Measurements from ENCODE around the gene DIDO1. TPM values are rescaled to one million over a fixed set of nuclear protein-coding genes. Genes with fewer than 3 reads are reported as not detected.
A peak's percentile ranks its signal among the peaks of the same experiment; 100 is the strongest.

The DIDO1 gene
- total RNA-seq, 1 experiment from 2014 or later = 77.1 TPM

GRCh38 chr20:62956387-62957135 is 30.3 kb upstream of the DIDO1 start:
- intact Hi-C loops (cut with micrococcal nuclease; ENCODE audit: unreplicated experiment) = no loop called here
- H3K4me1 Mint-ChIP-seq (ENCODE audit: low read depth, unreplicated experiment) = peaks cover 8% of the 10 kb centered on the region
- no peaks in the 10 kb centered on the region for H3K27me3 Mint-ChIP-seq (ENCODE audit: unreplicated experiment)
- H3K36me3 Mint-ChIP-seq (ENCODE audit: insufficient read depth, unreplicated experiment) = peaks cover 30% of the 10 kb centered on the region
- H3K4me3 Mint-ChIP-seq (ENCODE audit: low read depth, unreplicated experiment) = no peak overlapping the region
- BruUV-seq (replicated peaks) = no TSS peak
- no peak for DNase-seq
- H3K9me3 Mint-ChIP-seq (ENCODE audit: low read depth, unreplicated experiment) = no peaks in the 10 kb centered on the region
- TF ChIP-seq, protein P1, sequence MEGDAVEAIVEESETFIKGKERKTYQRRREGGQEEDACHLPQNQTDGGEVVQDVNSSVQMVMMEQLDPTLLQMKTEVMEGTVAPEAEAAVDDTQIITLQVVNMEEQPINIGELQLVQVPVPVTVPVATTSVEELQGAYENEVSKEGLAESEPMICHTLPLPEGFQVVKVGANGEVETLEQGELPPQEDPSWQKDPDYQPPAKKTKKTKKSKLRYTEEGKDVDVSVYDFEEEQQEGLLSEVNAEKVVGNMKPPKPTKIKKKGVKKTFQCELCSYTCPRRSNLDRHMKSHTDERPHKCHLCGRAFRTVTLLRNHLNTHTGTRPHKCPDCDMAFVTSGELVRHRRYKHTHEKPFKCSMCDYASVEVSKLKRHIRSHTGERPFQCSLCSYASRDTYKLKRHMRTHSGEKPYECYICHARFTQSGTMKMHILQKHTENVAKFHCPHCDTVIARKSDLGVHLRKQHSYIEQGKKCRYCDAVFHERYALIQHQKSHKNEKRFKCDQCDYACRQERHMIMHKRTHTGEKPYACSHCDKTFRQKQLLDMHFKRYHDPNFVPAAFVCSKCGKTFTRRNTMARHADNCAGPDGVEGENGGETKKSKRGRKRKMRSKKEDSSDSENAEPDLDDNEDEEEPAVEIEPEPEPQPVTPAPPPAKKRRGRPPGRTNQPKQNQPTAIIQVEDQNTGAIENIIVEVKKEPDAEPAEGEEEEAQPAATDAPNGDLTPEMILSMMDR (IDR thresholded peaks at IDR 0.05; ENCODE audit: unreplicated experiment) = no peak
- CTCF ChIA-PET = interaction anchor here (0.6 to 2.2 kb wide), 2 partner anchors 16 to 369 kb away, joined by 3 to 10 read pairs; no protein-coding TSS in a partner anchor
- no peak overlapping the region for H3K27ac Mint-ChIP-seq (ENCODE audit: unreplicated experiment)

- CTCF ChIA-PET = interaction anchor here (2.2 kb wide), 1 partner anchor 17 kb away, joined by 10 read pairs; no protein-coding TSS in a partner anchor
- BruUV-seq (replicated peaks) = TSS peak; percentile 25
- no peaks in the 10 kb centered on the region for H3K27me3 Mint-ChIP-seq (ENCODE audit: unreplicated experiment)
- DNase-seq = no peak
- H3K27ac Mint-ChIP-seq (ENCODE audit: unreplicated experiment) = no peak overlapping the region
- H3K36me3 Mint-ChIP-seq (ENCODE audit: insufficient read depth, unreplicated experiment) = peaks cover 32% of the 10 kb centered on the region
- H3K4me3 Mint-ChIP-seq (ENCODE audit: low read depth, unreplicated experiment) = no peak overlapping the region
- H3K9me3 Mint-ChIP-seq (ENCODE audit: low read depth, unreplicated experiment) = no peaks in the 10 kb centered on the region
- TF ChIP-seq, protein P1 (IDR thresholded peaks at IDR 0.05; ENCODE audit: unreplicated experiment) = no peak
- peaks cover 8% of the 10 kb centered on the region for H3K4me1 Mint-ChIP-seq (ENCODE audit: low read depth, unreplicated experiment)
- intact Hi-C loops (cut with micrococcal nuclease; ENCODE audit: unreplicated experiment) = no loop called here
Measured at GRCh38 chr20:62955519-62956386, 29.4 kb upstream of the DIDO1 start.

DNA sequence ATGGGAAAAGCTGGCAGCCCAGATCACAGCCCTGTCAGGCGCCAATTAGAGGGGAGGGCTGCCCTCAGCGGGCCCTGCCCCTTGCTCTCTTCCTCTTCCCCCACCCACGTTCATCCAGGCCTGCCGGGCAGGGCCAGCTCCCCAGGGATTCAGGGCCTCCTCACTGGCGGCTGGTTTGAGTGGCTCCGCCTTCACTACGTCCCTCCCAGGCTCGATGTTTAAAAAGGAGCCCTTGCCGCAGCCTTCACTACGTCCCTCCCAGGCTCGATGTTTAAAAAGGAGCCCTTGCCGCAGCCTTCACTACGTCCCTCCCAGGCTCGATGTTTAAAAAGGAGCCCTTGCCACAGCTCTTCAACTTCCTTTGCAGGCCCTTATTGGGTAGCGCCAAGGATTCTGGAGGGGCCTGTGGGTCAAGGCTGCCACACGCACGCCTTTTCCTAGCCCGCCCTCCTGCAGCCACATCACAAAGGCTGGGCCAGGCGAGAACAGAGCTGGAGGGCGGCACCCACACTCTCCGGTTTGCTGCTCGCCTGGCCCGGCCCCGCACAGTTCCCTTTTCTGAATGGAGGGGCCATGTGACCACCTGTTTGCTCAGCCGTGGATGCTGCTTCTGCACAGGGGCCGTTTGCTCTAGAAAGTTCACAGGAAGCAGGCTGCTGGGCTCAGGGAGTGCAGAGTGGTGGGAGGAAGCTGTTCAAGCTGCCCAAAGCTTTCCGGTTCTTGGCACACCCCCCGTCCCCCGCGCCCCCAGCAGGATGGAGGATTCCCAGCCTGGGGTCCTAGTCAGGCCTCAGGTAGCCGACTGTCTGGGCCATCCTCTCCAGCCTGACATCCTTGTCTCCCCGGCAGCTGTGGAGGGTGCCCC is 27.8 kb upstream of the DIDO1 start:
- DNase-seq = no peak
- Mint-ChIP-seq H3K4me1 (ENCODE audit: low read depth, unreplicated experiment) (peaks cover 8% of the 10 kb centered on the region), H3K27me3 (ENCODE audit: unreplicated experiment) (no peaks in the 10 kb centered on the region), H3K36me3 (ENCODE audit: insufficient read depth, unreplicated experiment) (peaks cover 43% of the 10 kb centered on the region), H3K9me3 (ENCODE audit: low read depth, unreplicated experiment) (peaks cover 2% of the 10 kb centered on the region), H3K4me3 (ENCODE audit: low read depth, unreplicated experiment) (peak overlapping the region; percentile 70), H3K27ac (ENCODE audit: unreplicated experiment) (no peak overlapping the region)
- intact Hi-C loops (cut with micrococcal nuclease; ENCODE audit: unreplicated experiment) = no loop called here
- BruUV-seq (replicated peaks) = no TSS peak
- TF ChIP-seq, protein P1 (IDR thresholded peaks at IDR 0.05; ENCODE audit: unreplicated experiment) = no peak
- CTCF ChIA-PET = interaction anchor here (0.7 to 2.2 kb wide), 4 partner anchors 17 to 74 kb away, joined by 3 to 10 read pairs (median 4); no protein-coding TSS in a partner anchor

Measured in Calu3 (cell line).